H1 (cell line): ENCODE measurements around the gene BRIP1. TPM values are rescaled to one million over a fixed set of nuclear protein-coding genes. Genes with fewer than 3 reads are reported as not detected.

ENCODE experiments used
- CTCF ChIA-PET: fragments of 300-600 bp; sonication (Branson Sonifier 250); formaldehyde crosslinking; loops from one replicate; lab custom pipeline; 2021; ENCODE audit not compliant: partially characterized antibody; lab: Charles Lee
- POLR2A ChIA-PET: fragments of 300-600 bp; sonication (Branson Sonifier 250); formaldehyde crosslinking; loops from one replicate; lab custom pipeline; 2021; ENCODE audit warnings: inconsistent platforms; ENCODE audit not compliant: partially characterized antibody; lab: Charles Lee
- DNase-seq, 2 experiments: peaks; one replicate each; pipeline versions ENCODE4 v3.0.0 to v3.0.0-alpha.2; 2010 to 2022; ENCODE audit warnings: low spot score in 2 of 2, low read depth in 1 of 2, mixed read lengths in 1 of 2
- FAIRE-seq: peaks from 2 replicates; lab custom pipeline; 2011; peaks lifted over from hg19 to GRCh38; lab: Jason Lieb, UNC
- H2AFZ ChIP-seq: 2 replicates; pipeline ENCODE4 v1.8.1; 2012; ENCODE audit warnings: low read length, inconsistent platforms
- H2AK5ac ChIP-seq: 2 replicates; pipeline ENCODE4 v1.6.1; 2013; ENCODE audit warnings: low read depth, low read length
- H2BK120ac ChIP-seq: replicated peaks from 2 replicates; pipeline ENCODE3; 2013; ENCODE audit warnings: low read depth, low read length, inconsistent platforms
- H2BK12ac ChIP-seq: 2 replicates; pipeline ENCODE4 v1.6.1; 2013; ENCODE audit warnings: low read depth, low read length
- H2BK15ac ChIP-seq: 2 replicates; pipeline ENCODE4 v1.6.1; 2013; ENCODE audit warnings: low read length
- H2BK20ac ChIP-seq: 2 replicates; pipeline ENCODE4 v1.6.1; 2013; ENCODE audit warnings: low read length
- H2BK5ac ChIP-seq: 2 replicates; pipeline ENCODE4 v1.6.1; 2013; ENCODE audit warnings: low read depth, low read length
- H3K14ac ChIP-seq: 2 replicates; pipeline ENCODE4 v1.6.1; 2013; ENCODE audit warnings: inconsistent platforms; ENCODE audit not compliant: insufficient read length
- H3K18ac ChIP-seq: 2 replicates; pipeline ENCODE4 v1.6.1; 2013; ENCODE audit warnings: low read length; ENCODE audit errors: extremely low read depth
- H3K23ac ChIP-seq: 2 replicates; pipeline ENCODE4 v1.6.1; 2013; ENCODE audit warnings: inconsistent platforms; ENCODE audit not compliant: insufficient read length
- H3K23me2 ChIP-seq: 2 replicates; pipeline ENCODE4 v1.6.1; 2013; ENCODE audit warnings: low read depth, low read length
- H3K27ac ChIP-seq: 2 replicates; pipeline ENCODE4 v1.6.1; 2011; ENCODE audit warnings: low read depth, low read length, inconsistent platforms
- H3K27me3 ChIP-seq, 4 experiments: replicated peaks in 1 of 4; 1 replicate in 1 of 4; 2 replicates in 3 of 4; pipeline versions ENCODE4 v1.6.1 to v1.8.1; 2011 to 2013; ENCODE audit warnings: low read length in 3 of 4, mild to moderate bottlenecking in 3 of 4, inconsistent platforms in 2 of 4, mixed read lengths in 2 of 4, moderate library complexity in 1 of 4; ENCODE audit not compliant: control insufficient read depth in 3 of 4, insufficient read depth in 3 of 4; ENCODE audit errors: extremely low read depth in 1 of 4
- H3K36me3 ChIP-seq, 4 experiments: 2 replicates each; pipeline versions ENCODE4 v1.6.1 to v1.8.1; 2011 to 2013; ENCODE audit warnings: mild to moderate bottlenecking in 4 of 4, low read length in 3 of 4, moderate library complexity in 2 of 4, control low read depth in 1 of 4, inconsistent platforms in 1 of 4; ENCODE audit not compliant: insufficient read depth in 4 of 4, control insufficient read depth in 2 of 4
- H3K4ac ChIP-seq: replicated peaks from 2 replicates; pipeline ENCODE3; 2013; ENCODE audit warnings: low read length, low read depth, mixed read lengths, inconsistent platforms; ENCODE audit not compliant: insufficient read length
- H3K4me1 ChIP-seq, 4 experiments: replicated peaks in 1 of 4; 1 replicate in 1 of 4; 2 replicates in 3 of 4; pipeline versions ENCODE4 v1.6.1 to v1.8.1; 2011 to 2013; ENCODE audit warnings: low read length in 3 of 4, inconsistent platforms in 2 of 4, mixed read lengths in 1 of 4; ENCODE audit not compliant: insufficient read depth in 4 of 4, control insufficient read depth in 3 of 4
- H3K4me2 ChIP-seq, 2 experiments: 2 replicates each; pipeline versions ENCODE4 v1.6.1 to v1.8.1; 2011 to 2013; ENCODE audit warnings: low read depth in 2 of 2, low read length in 2 of 2, control low read depth in 1 of 2, inconsistent platforms in 1 of 2, mild to moderate bottlenecking in 1 of 2; ENCODE audit not compliant: insufficient read depth in 1 of 2
- H3K4me3 ChIP-seq, 4 experiments: fragments of 200-600, 300-600 bp in 1 of 4; sonication (generic), shearing (Covaris generic), sonication (Bioruptor Twin) in 1 of 4; 2 replicates each; pipeline versions ENCODE4 v1.5.1 to v1.8.1; 2011 to 2016; ENCODE audit warnings: low read length in 4 of 4, low read depth in 3 of 4, control low read depth in 2 of 4, inconsistent platforms in 2 of 4, mild to moderate bottlenecking in 2 of 4, mixed read lengths in 1 of 4, moderate library complexity in 1 of 4; ENCODE audit not compliant: insufficient read depth in 2 of 4; ENCODE audit errors: extremely low read depth in 1 of 4
- H3K56ac ChIP-seq: replicated peaks from 2 replicates; pipeline ENCODE3; 2013; ENCODE audit warnings: low read depth, mild to moderate bottlenecking, mixed read lengths, low read length, inconsistent platforms; ENCODE audit not compliant: insufficient read length
- H3K79me1 ChIP-seq: 2 replicates; pipeline ENCODE4 v1.6.1; 2013; ENCODE audit warnings: low read depth, low read length, control low read depth
- H3K79me2 ChIP-seq, 2 experiments: 2 replicates each; pipeline versions ENCODE4 v1.6.1 to v1.8.1; 2012 to 2013; ENCODE audit warnings: low read length in 2 of 2, mild to moderate bottlenecking in 2 of 2, inconsistent platforms in 1 of 2; ENCODE audit not compliant: insufficient read depth in 2 of 2, control insufficient read depth in 1 of 2
- H3K9ac ChIP-seq, 4 experiments: replicated peaks in 1 of 4; 1 replicate in 1 of 4; 2 replicates in 3 of 4; pipeline versions ENCODE4 v1.6.1 to v1.8.1; 2011 to 2013; ENCODE audit warnings: low read depth in 3 of 4, low read length in 3 of 4, control low read depth in 2 of 4, mild to moderate bottlenecking in 2 of 4, moderate library complexity in 2 of 4, inconsistent platforms in 1 of 4; ENCODE audit errors: extremely low read depth in 1 of 4
- H3K9me3 ChIP-seq, 2 experiments: 2 replicates each; pipeline versions ENCODE4 v1.6.1 to v1.8.1; 2012 to 2013; ENCODE audit warnings: mild to moderate bottlenecking in 2 of 2, moderate library complexity in 2 of 2, control low read depth in 1 of 2, inconsistent platforms in 1 of 2, low read depth in 1 of 2, low read length in 1 of 2, mixed read lengths in 1 of 2; ENCODE audit not compliant: insufficient read depth in 2 of 2
- H4K20me1 ChIP-seq, 2 experiments: replicated peaks in 1 of 2; 2 replicates each; pipeline versions ENCODE3 to v1.8.1; 2011 to 2013; ENCODE audit warnings: inconsistent platforms in 2 of 2, low read length in 2 of 2, mild to moderate bottlenecking in 1 of 2; ENCODE audit not compliant: insufficient read depth in 2 of 2, control insufficient read depth in 1 of 2
- H4K5ac ChIP-seq: 2 replicates; pipeline ENCODE4 v1.6.1; 2013; ENCODE audit warnings: low read length, low read depth, mixed read lengths, inconsistent platforms; ENCODE audit not compliant: insufficient read length
- H4K8ac ChIP-seq: 2 replicates; pipeline ENCODE4 v1.8.0; 2013; ENCODE audit warnings: mild to moderate bottlenecking, moderate library complexity, low read length, inconsistent platforms; ENCODE audit not compliant: insufficient read depth; ENCODE audit errors: extremely low read depth
- H4K91ac ChIP-seq: replicated peaks from 2 replicates; pipeline ENCODE3; 2013; ENCODE audit warnings: low read length, mixed read lengths, inconsistent platforms; ENCODE audit not compliant: insufficient read length
- ATF2 ChIP-seq: IDR thresholded peaks from 2 replicates; pipeline ENCODE4 v1.6.1; 2012; ENCODE audit warnings: low read length, inconsistent platforms
- BACH1 ChIP-seq: IDR thresholded peaks from 2 replicates; pipeline ENCODE4 v1.6.1; 2012; ENCODE audit warnings: low read length, improper control_type of control experiment
- CHD1 ChIP-seq: IDR thresholded peaks from 2 replicates; pipeline ENCODE4 v1.6.1; 2012; ENCODE audit warnings: low read depth, low read length, improper control_type of control experiment
- CTBP2 ChIP-seq: IDR thresholded peaks from 2 replicates; pipeline ENCODE4 v1.7.0; 2011; ENCODE audit warnings: borderline replicate concordance, mild to moderate bottlenecking, moderate library complexity, mixed read lengths, low read length; ENCODE audit not compliant: insufficient read depth, insufficient read length
- EGR1 ChIP-seq: IDR thresholded peaks from 2 replicates; pipeline ENCODE4 v1.6.1; 2011; ENCODE audit warnings: low read depth, low read length, borderline replicate concordance
- KDM1A ChIP-seq: fragments of 200-600, 300-600 bp; sonication (generic); IDR thresholded peaks from 2 replicates; pipeline ENCODE4 v1.7.1; 2016; ENCODE audit warnings: mild to moderate bottlenecking, low read length, borderline replicate concordance
- RNF2 ChIP-seq: fragments of 200-900, 300-1000 bp; sonication (generic); IDR thresholded peaks from 2 replicates; pipeline ENCODE4 v1.7.1; 2016; ENCODE audit warnings: borderline replicate concordance, low read depth, mild to moderate bottlenecking, antibody characterized with exemption, low read length; ENCODE audit not compliant: poor library complexity, severe bottlenecking; ENCODE audit errors: missing control alignments
- RXRA ChIP-seq: IDR thresholded peaks from 2 replicates; pipeline ENCODE4 v1.6.1; 2011; ENCODE audit warnings: low read depth, mild to moderate bottlenecking, low read length, moderate library complexity; ENCODE audit not compliant: insufficient read depth
- SUZ12 ChIP-seq: fragments of 200-600 bp; sonication (generic); IDR thresholded peaks from 2 replicates; pipeline ENCODE4 v1.6.1; 2012; ENCODE audit warnings: mild to moderate bottlenecking, inconsistent platforms, low read length, moderate library complexity, mixed read lengths
- USF2 ChIP-seq: IDR thresholded peaks from 2 replicates; pipeline ENCODE4 v1.6.1; 2011; ENCODE audit warnings: low read length, improper control_type of control experiment
- ZNF274 ChIP-seq: IDR thresholded peaks from 2 replicates; pipeline ENCODE4 v1.7.0; 2012; ENCODE audit warnings: low read length, borderline replicate concordance; ENCODE audit errors: extremely low read depth
- WGBS, 2 experiments: shearing (Covaris generic) in 1 of 2; methylation state at CpG; one replicate each; pipeline versions ENCODE4 v1.1.6 to v1.1.7; 2013 to 2015; ENCODE audit warnings: low lambda C conversion rate in 2 of 2, mixed read lengths in 2 of 2, inconsistent platforms in 1 of 2, low coverage in 1 of 2, missing lambda C conversion rate in 1 of 2; ENCODE audit not compliant: insufficient replicate concordance in 2 of 2, insufficient coverage in 1 of 2, insufficient read length in 1 of 2; ENCODE audit errors: extremely low coverage in 1 of 2, missing lambda C conversion rate in 1 of 2; 5-methylcytosine and 5-hydroxymethylcytosine counted together
- polyA plus RNA-seq, 7 experiments: library from polyadenylated mRNA; depleted of rRNA in 3 of 7; stranded (reverse) in 5 of 7; unstranded in 2 of 7; fragments of >200 nt in 5 of 7; fragments of 200-250 nt in 2 of 7; gene quantifications; 1 replicate in 5 of 7; 2 replicates in 1 of 7; 4 replicates in 1 of 7; pipeline versions ENCODE4 v1.2.1 to v1.2.3, GENCODE V29; 2011 to 2013; ENCODE audit warnings: missing spikeins in 2 of 7, mixed read lengths in 2 of 7
- total RNA-seq: library from RNA; stranded (reverse); fragmentation: NEBNext Ultra II Directional; extraction: Animal tissue kit (Norgen Biotek cat#: 25700); gene quantifications from 2 replicates; pipeline ENCODE4 v1.2.1, GENCODE V29; 2021

The BRIP1 gene
- total and polyA plus RNA-seq, 2 of the 8 experiments (the other 6 are each of a cell fraction or from before 2014, with no cell fraction given): 5.8 to 19.2 TPM

GRCh38 chr17:61723914-61724313, 139.4 kb downstream of the BRIP1 start:
- H3K79me2 ChIP-seq: no peaks in the 10 kb centered on the region
- CTCF ChIA-PET: interaction anchor here (1.0 kb wide), 1 partner anchor 12 kb away, joined by 3 read pairs; no protein-coding TSS in a partner anchor
- TF ChIP-seq KDM1A (no peak), USF2 (no peak), SUZ12 (no peak), ZNF274 (no peak), RXRA (no peak), CHD1 (no peak), CTBP2 (no peak), BACH1 (no peak), ATF2 (no peak), RNF2 (no peak), EGR1 (no peak)

More at GRCh38 chr17:61723914-61724313, 139.4 kb downstream of the BRIP1 start:
- H2AK5ac ChIP-seq: no peak overlapping the region
- H3K4ac ChIP-seq: no peak overlapping the region
- H2AFZ ChIP-seq: no peak overlapping the region
- no peaks in the 10 kb centered on the region for H3K36me3 ChIP-seq
- POLR2A ChIA-PET: no interaction called here
- H2BK20ac ChIP-seq: no peak overlapping the region
- H3K9ac ChIP-seq: no peak overlapping the region
- 92% methylated on average over 1 of the region's 1 CpG; no CpG with 5 or more reads in 1 of the 2 experiments for WGBS, 2 experiments
- no peak overlapping the region for H4K91ac ChIP-seq
- no peaks in the 10 kb centered on the region for H3K79me1 ChIP-seq
- no peak overlapping the region for H2BK120ac ChIP-seq
- no peak overlapping the region for H3K23ac ChIP-seq
- no peaks in the 10 kb centered on the region for H3K27me3 ChIP-seq
- no peaks in the 10 kb centered on the region for H4K20me1 ChIP-seq
- DNase-seq (no peak), FAIRE-seq (no peak)
- no peak overlapping the region for H2BK5ac ChIP-seq
- H3K4me1 ChIP-seq: no peaks in the 10 kb centered on the region
- H3K56ac ChIP-seq: no peak overlapping the region
- no peak overlapping the region for H2BK15ac ChIP-seq
- H3K14ac ChIP-seq: no peak overlapping the region
- H4K8ac ChIP-seq: no peak overlapping the region
- H3K4me3 ChIP-seq: no peak overlapping the region
- no peak overlapping the region for H4K5ac ChIP-seq
- no peak overlapping the region for H2BK12ac ChIP-seq
- no peak overlapping the region for H3K4me2 ChIP-seq
- H3K18ac ChIP-seq: no peak overlapping the region
- H3K27ac ChIP-seq: no peak overlapping the region
- H3K23me2 ChIP-seq: no peaks in the 10 kb centered on the region
- H3K9me3 ChIP-seq: no peaks in the 10 kb centered on the region
